NCI-H2227 (cell line): ENCODE results near the gene PPP2R1A.
"Not testable (repeated sequence)": the region's sequence is repeated elsewhere in the genome, so short reads cannot be mapped to it uniquely, and the experiment has no call there.

ENCODE experiments used
- DNase-seq: peaks from one replicate; lab custom pipeline; 2025; ENCODE audit not compliant: unreplicated experiment; lab: John Stamatoyannopoulos, UW

Gene PPP2R1A

GRCh38 chr19:52237771-52238400 is 48.0 kb downstream of the PPP2R1A start:
- DNase-seq, result peak; percentile 49

- no peak for DNase-seq
Measured at GRCh38 chr19:52244021-52244420, 54.2 kb downstream of the PPP2R1A start.

- peak; percentile 2 for DNase-seq
Measured at GRCh38 chr19:52248241-52248640, 58.4 kb downstream of the PPP2R1A start.

- DNase-seq, result no peak
Measured at GRCh38 chr19:52258426-52258825, 68.6 kb downstream of the PPP2R1A start.

- not testable (repeated sequence) for DNase-seq
Measured at GRCh38 chr19:52265556-52265955, 75.7 kb downstream of the PPP2R1A start.

GRCh38 chr19:52269338-52270261 is 79.7 kb downstream of the PPP2R1A start, which contains the start of gene ZNF766:
TSS of gene ZNF766 (plus strand) at chr19:52269587. CDS start at chr19:52269614, 27 bp downstream.
- DNase-seq, result peak; percentile 92

- no peak for DNase-seq
Measured at GRCh38 chr19:52270266-52270885, 80.5 kb downstream of the PPP2R1A start.

- DNase-seq, result no peak
Measured at GRCh38 chr19:52273301-52273700, 83.4 kb downstream of the PPP2R1A start.

GRCh38 chr19:52274191-52274590 is 84.3 kb downstream of the PPP2R1A start:
- DNase-seq, result no peak

- DNase-seq, result no peak
Measured at GRCh38 chr19:52275988-52276387, 86.1 kb downstream of the PPP2R1A start.

- DNase-seq, result no peak
Measured at GRCh38 chr19:52277471-52277870, 87.6 kb downstream of the PPP2R1A start.
